Measurements from ENCODE around the gene SULT4A1. TPM values are rescaled to one million over a fixed set of nuclear protein-coding genes. Genes with fewer than 3 reads are reported as not detected.

SULT4A1 gene
- total RNA-seq, 1 experiment from 2014 or later, result 12.6 TPM

DNA sequence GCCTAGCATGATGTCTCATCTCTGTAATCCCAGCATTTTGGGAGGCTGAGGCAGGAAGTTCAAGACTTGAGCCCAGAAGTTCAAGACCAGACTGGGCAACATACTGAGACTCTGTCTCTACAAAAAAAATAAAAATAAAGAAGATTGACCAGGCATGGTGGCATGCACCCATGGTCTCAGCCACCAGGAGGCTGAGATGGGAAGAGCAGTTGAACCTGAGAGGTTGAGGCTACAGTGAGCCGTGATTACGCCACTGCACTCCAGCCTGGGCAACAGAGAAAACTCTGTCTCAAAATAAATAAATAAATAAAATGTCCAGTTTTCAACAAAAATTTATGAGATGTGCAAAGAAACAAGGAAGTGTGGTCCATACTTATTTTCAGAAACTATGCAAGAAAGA lies 78.5 kb downstream of the SULT4A1 start:
- no peak for DNase-seq (ENCODE audit: low spot score)
- H3K4me1 Mint-ChIP-seq, result no peaks in the 10 kb centered on the region
- no peaks in the 10 kb centered on the region; the same call in 1 of the 2 replicates for H3K27me3 Mint-ChIP-seq (ENCODE audit: low read depth)
- no peak overlapping the region for H3K4me3 Mint-ChIP-seq
- H3K36me3 Mint-ChIP-seq, result no peaks in the 10 kb centered on the region
- POLR2A ChIA-PET, result no interaction called here
- CTCF ChIA-PET, result interaction anchor here (1.3 kb wide), 1 partner anchor 100 kb away, joined by 5 read pairs; no protein-coding TSS in a partner anchor
- no peaks in the 10 kb centered on the region for H3K9me3 Mint-ChIP-seq
- H3K27ac Mint-ChIP-seq, result no peak overlapping the region
- peak; percentile 80 for ATAC-seq
- TF ChIP-seq ZNF423 (CRISPR knock-in tag; IDR thresholded peaks at IDR 0.05) (no peak), NR2C2 (CRISPR knock-in tag; IDR thresholded peaks at IDR 0.05) (no peak), ZNF232 (CRISPR knock-in tag; IDR thresholded peaks at IDR 0.05) (no peak), FOXK1 (CRISPR knock-in tag; IDR thresholded peaks at IDR 0.05) (no peak), ZNF138 (CRISPR knock-in tag; conservative IDR thresholded peaks at IDR 0.05) (no peak)
- TF ChIP-seq, protein P1, sequence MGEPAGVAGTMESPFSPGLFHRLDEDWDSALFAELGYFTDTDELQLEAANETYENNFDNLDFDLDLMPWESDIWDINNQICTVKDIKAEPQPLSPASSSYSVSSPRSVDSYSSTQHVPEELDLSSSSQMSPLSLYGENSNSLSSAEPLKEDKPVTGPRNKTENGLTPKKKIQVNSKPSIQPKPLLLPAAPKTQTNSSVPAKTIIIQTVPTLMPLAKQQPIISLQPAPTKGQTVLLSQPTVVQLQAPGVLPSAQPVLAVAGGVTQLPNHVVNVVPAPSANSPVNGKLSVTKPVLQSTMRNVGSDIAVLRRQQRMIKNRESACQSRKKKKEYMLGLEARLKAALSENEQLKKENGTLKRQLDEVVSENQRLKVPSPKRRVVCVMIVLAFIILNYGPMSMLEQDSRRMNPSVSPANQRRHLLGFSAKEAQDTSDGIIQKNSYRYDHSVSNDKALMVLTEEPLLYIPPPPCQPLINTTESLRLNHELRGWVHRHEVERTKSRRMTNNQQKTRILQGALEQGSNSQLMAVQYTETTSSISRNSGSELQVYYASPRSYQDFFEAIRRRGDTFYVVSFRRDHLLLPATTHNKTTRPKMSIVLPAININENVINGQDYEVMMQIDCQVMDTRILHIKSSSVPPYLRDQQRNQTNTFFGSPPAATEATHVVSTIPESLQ (CRISPR knock-in tag; IDR thresholded peaks at IDR 0.05), result no peak
- TF ChIP-seq, protein P2, sequence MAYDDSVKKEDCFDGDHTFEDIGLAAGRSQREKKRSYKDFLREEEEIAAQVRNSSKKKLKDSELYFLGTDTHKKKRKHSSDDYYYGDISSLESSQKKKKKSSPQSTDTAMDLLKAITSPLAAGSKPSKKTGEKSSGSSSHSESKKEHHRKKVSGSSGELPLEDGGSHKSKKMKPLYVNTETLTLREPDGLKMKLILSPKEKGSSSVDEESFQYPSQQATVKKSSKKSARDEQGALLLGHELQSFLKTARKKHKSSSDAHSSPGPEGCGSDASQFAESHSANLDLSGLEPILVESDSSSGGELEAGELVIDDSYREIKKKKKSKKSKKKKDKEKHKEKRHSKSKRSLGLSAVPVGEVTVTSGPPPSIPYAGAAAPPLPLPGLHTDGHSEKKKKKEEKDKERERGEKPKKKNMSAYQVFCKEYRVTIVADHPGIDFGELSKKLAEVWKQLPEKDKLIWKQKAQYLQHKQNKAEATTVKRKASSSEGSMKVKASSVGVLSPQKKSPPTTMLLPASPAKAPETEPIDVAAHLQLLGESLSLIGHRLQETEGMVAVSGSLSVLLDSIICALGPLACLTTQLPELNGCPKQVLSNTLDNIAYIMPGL (CRISPR knock-in tag; IDR thresholded peaks at IDR 0.05), result no peak
- TF ChIP-seq, protein P3, sequence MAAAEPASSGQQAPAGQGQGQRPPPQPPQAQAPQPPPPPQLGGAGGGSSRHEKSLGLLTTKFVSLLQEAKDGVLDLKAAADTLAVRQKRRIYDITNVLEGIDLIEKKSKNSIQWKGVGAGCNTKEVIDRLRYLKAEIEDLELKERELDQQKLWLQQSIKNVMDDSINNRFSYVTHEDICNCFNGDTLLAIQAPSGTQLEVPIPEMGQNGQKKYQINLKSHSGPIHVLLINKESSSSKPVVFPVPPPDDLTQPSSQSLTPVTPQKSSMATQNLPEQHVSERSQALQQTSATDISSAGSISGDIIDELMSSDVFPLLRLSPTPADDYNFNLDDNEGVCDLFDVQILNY (CRISPR knock-in tag; IDR thresholded peaks at IDR 0.05), result no peak
- TF ChIP-seq, protein P4, sequence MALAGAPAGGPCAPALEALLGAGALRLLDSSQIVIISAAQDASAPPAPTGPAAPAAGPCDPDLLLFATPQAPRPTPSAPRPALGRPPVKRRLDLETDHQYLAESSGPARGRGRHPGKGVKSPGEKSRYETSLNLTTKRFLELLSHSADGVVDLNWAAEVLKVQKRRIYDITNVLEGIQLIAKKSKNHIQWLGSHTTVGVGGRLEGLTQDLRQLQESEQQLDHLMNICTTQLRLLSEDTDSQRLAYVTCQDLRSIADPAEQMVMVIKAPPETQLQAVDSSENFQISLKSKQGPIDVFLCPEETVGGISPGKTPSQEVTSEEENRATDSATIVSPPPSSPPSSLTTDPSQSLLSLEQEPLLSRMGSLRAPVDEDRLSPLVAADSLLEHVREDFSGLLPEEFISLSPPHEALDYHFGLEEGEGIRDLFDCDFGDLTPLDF (CRISPR knock-in tag; IDR thresholded peaks at IDR 0.05), result no peak
- TF ChIP-seq, protein P5, sequence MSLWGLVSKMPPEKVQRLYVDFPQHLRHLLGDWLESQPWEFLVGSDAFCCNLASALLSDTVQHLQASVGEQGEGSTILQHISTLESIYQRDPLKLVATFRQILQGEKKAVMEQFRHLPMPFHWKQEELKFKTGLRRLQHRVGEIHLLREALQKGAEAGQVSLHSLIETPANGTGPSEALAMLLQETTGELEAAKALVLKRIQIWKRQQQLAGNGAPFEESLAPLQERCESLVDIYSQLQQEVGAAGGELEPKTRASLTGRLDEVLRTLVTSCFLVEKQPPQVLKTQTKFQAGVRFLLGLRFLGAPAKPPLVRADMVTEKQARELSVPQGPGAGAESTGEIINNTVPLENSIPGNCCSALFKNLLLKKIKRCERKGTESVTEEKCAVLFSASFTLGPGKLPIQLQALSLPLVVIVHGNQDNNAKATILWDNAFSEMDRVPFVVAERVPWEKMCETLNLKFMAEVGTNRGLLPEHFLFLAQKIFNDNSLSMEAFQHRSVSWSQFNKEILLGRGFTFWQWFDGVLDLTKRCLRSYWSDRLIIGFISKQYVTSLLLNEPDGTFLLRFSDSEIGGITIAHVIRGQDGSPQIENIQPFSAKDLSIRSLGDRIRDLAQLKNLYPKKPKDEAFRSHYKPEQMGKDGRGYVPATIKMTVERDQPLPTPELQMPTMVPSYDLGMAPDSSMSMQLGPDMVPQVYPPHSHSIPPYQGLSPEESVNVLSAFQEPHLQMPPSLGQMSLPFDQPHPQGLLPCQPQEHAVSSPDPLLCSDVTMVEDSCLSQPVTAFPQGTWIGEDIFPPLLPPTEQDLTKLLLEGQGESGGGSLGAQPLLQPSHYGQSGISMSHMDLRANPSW (CRISPR knock-in tag; conservative IDR thresholded peaks at IDR 0.05; ENCODE audit: low read depth), result no peak
- TF ChIP-seq, protein P6, sequence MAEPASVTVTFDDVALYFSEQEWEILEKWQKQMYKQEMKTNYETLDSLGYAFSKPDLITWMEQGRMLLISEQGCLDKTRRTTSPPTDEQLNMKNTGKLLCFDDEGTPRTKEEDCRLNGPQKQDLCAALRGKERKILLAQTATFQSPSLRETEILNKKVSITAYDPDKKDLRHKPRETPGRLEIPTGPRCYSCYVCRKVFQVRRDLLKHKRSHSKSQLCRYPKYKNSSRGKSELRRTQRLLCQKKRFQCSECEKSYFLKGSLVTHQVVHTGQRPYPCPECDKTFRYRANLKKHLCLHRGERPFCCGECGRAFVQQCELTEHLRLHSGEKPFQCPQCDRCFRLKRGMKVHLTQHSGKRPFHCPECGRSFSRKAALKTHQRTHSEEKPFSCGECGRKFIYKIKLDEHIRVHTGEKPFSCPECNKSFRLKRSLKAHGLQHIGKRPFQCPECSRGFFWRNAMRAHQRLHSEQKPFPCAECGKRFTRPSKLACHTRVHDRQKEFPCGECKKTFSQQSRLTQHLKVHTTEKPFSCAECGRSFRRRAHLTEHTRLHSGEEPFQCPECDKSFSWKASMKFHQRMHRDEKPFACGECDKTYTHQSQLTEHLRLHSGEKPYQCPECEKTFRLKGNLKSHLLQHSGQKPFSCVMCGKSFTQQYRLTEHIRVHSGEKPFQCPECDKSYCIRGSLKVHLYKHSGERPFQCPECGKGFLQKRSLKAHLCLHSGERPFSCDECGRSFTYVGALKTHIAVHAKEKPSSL (CRISPR knock-in tag; conservative IDR thresholded peaks at IDR 0.05), result no peak
- TF ChIP-seq, protein P7, sequence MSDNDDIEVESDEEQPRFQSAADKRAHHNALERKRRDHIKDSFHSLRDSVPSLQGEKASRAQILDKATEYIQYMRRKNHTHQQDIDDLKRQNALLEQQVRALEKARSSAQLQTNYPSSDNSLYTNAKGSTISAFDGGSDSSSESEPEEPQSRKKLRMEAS (CRISPR knock-in tag; IDR thresholded peaks at IDR 0.05), result no peak
- TF ChIP-seq, protein P8, sequence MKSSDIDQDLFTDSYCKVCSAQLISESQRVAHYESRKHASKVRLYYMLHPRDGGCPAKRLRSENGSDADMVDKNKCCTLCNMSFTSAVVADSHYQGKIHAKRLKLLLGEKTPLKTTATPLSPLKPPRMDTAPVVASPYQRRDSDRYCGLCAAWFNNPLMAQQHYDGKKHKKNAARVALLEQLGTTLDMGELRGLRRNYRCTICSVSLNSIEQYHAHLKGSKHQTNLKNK (CRISPR knock-in tag; IDR thresholded peaks at IDR 0.05), result no peak

All from WTC11 (cell line).